HEK293 (cell line): ENCODE measurements around the gene BACH2.

Source experiments
- HOXC10 ChIP-seq: sonication (generic); formaldehyde crosslinking; IDR thresholded peaks from 2 replicates; pipeline ENCODE4 v1.8.1; 2023; ENCODE audit warnings: mild to moderate bottlenecking, missing genetic modification reagents
- HOXD13 ChIP-seq: sonication (generic); formaldehyde crosslinking; IDR thresholded peaks from 2 replicates; pipeline ENCODE4 v1.8.0; 2022; ENCODE audit warnings: missing genetic modification reagents, borderline replicate concordance
- KLF10 ChIP-seq: fragments of 450-650 bp; IDR thresholded peaks from 2 replicates; pipeline ENCODE4 v1.5.1; 2018; ENCODE audit warnings: missing biosample characterization, mild to moderate bottlenecking, missing genetic modification characterization
- SCRT2 ChIP-seq: fragments of 450-650 bp; formaldehyde crosslinking; IDR thresholded peaks from 2 replicates; pipeline ENCODE4 v1.5.1; 2016; ENCODE audit warnings: missing biosample characterization, missing genetic modification characterization
- SP3 ChIP-seq: fragments of 450-650 bp; formaldehyde crosslinking; IDR thresholded peaks from 2 replicates; pipeline ENCODE4 v1.5.1; 2016; ENCODE audit warnings: missing biosample characterization, missing genetic modification characterization
- TRIM28 ChIP-seq: IDR thresholded peaks from 2 replicates; pipeline ENCODE4 v1.6.1; 2011; ENCODE audit warnings: low read length, control low read depth, borderline replicate concordance
- ZBTB1 ChIP-seq: fragments of 450-650 bp; formaldehyde crosslinking; IDR thresholded peaks from 2 replicates; pipeline ENCODE4 v1.5.1; 2016; ENCODE audit warnings: missing biosample characterization, missing genetic modification characterization
- ZBTB48 ChIP-seq: fragments of 450-650 bp; formaldehyde crosslinking; IDR thresholded peaks from 2 replicates; pipeline ENCODE4 v1.5.1; 2016; ENCODE audit warnings: missing biosample characterization, missing genetic modification characterization
- ZNF16 ChIP-seq: fragments of 450-650 bp; formaldehyde crosslinking; IDR thresholded peaks from 2 replicates; pipeline ENCODE4 v1.5.1; 2016; ENCODE audit warnings: low read depth, missing biosample characterization, missing genetic modification characterization
- ZNF175 ChIP-seq: fragments of 450-650 bp; formaldehyde crosslinking; IDR thresholded peaks from 2 replicates; pipeline ENCODE4 v1.5.1; 2016; ENCODE audit warnings: missing biosample characterization, missing genetic modification characterization
- ZNF19 ChIP-seq: fragments of 450-650 bp; formaldehyde crosslinking; IDR thresholded peaks from 2 replicates; pipeline ENCODE4; 2016; ENCODE audit warnings: missing biosample characterization, missing genetic modification characterization, low read depth
- ZNF23 ChIP-seq: fragments of 450-650 bp; formaldehyde crosslinking; IDR thresholded peaks from 2 replicates; pipeline ENCODE4 v1.5.1; 2016; ENCODE audit warnings: missing biosample characterization, missing genetic modification characterization, borderline replicate concordance
- ZNF24 ChIP-seq: fragments of 450-650 bp; formaldehyde crosslinking; IDR thresholded peaks from 2 replicates; pipeline ENCODE4 v1.5.1; 2016; ENCODE audit warnings: missing biosample characterization, missing genetic modification characterization
- ZNF37A ChIP-seq: fragments of 450-650 bp; IDR thresholded peaks from 2 replicates; pipeline ENCODE4 v1.5.1; 2018; ENCODE audit warnings: missing biosample characterization, missing genetic modification characterization
- ZNF391 ChIP-seq: fragments of 450-650 bp; formaldehyde crosslinking; IDR thresholded peaks from 2 replicates; pipeline ENCODE4 v1.5.1; 2016; ENCODE audit warnings: low read depth, missing biosample characterization, missing genetic modification characterization, borderline replicate concordance
- ZNF416 ChIP-seq: fragments of 450-650 bp; formaldehyde crosslinking; IDR thresholded peaks from 2 replicates; pipeline ENCODE4 v1.5.1; 2016; ENCODE audit warnings: missing biosample characterization, missing genetic modification characterization
- ZNF513 ChIP-seq: fragments of 450-650 bp; IDR thresholded peaks from 2 replicates; pipeline ENCODE4 v1.5.1; 2018; ENCODE audit warnings: missing biosample characterization, missing genetic modification characterization
- ZNF521 ChIP-seq: fragments of 450-650 bp; formaldehyde crosslinking; IDR thresholded peaks from 2 replicates; pipeline ENCODE4 v1.5.1; 2017; ENCODE audit warnings: missing biosample characterization, mild to moderate bottlenecking, missing genetic modification characterization
- ZNF530 ChIP-seq: fragments of 450-650 bp; formaldehyde crosslinking; IDR thresholded peaks from 2 replicates; pipeline ENCODE4 v1.5.1; 2016; ENCODE audit warnings: low read depth, missing biosample characterization, missing genetic modification characterization
- ZNF561 ChIP-seq: fragments of 450-650 bp; IDR thresholded peaks from 2 replicates; pipeline ENCODE4 v1.5.1; 2018; ENCODE audit warnings: missing biosample characterization, missing genetic modification characterization, borderline replicate concordance
- ZNF624 ChIP-seq: fragments of 450-650 bp; formaldehyde crosslinking; IDR thresholded peaks from 2 replicates; pipeline ENCODE4 v1.5.1; 2017; ENCODE audit warnings: missing biosample characterization, missing genetic modification characterization
- ZNF660 ChIP-seq: fragments of 450-650 bp; IDR thresholded peaks from 2 replicates; pipeline ENCODE4 v1.5.1; 2018; ENCODE audit warnings: missing biosample characterization, mild to moderate bottlenecking, missing genetic modification characterization
- ZNF692 ChIP-seq: fragments of 450-650 bp; formaldehyde crosslinking; IDR thresholded peaks from 2 replicates; pipeline ENCODE4 v1.5.1; 2016; ENCODE audit warnings: missing biosample characterization, missing genetic modification characterization
- ZNF707 ChIP-seq: fragments of 450-650 bp; formaldehyde crosslinking; IDR thresholded peaks from 2 replicates; pipeline ENCODE4 v1.5.1; 2016; ENCODE audit warnings: missing biosample characterization, missing genetic modification characterization
- ZNF777 ChIP-seq: fragments of 450-650 bp; formaldehyde crosslinking; IDR thresholded peaks from 2 replicates; pipeline ENCODE4 v1.5.1; 2017; ENCODE audit warnings: missing biosample characterization, missing genetic modification characterization, borderline replicate concordance
- ZNF792 ChIP-seq: fragments of 450-650 bp; formaldehyde crosslinking; IDR thresholded peaks from 2 replicates; pipeline ENCODE4 v1.5.1; 2016; ENCODE audit warnings: missing biosample characterization, missing genetic modification characterization
- ZNF830 ChIP-seq: fragments of 450-650 bp; IDR thresholded peaks from 2 replicates; pipeline ENCODE4 v1.5.0; 2018; ENCODE audit warnings: missing biosample characterization, missing genetic modification characterization, low read depth, mild to moderate bottlenecking, moderate library complexity
- ZNF837 ChIP-seq: fragments of 450-650 bp; formaldehyde crosslinking; IDR thresholded peaks from 2 replicates; pipeline ENCODE4 v1.5.1; 2016; ENCODE audit warnings: missing biosample characterization, missing genetic modification characterization
- TF ChIP-seq, protein P1 (sequence below): fragments of 450-650 bp; formaldehyde crosslinking; IDR thresholded peaks from 2 replicates; pipeline ENCODE4 v1.5.1; 2017; ENCODE audit warnings: missing biosample characterization, missing genetic modification characterization
- TF ChIP-seq, protein P2 (sequence below): IDR thresholded peaks from 2 replicates; pipeline ENCODE4 v1.6.1; 2011; ENCODE audit warnings: mild to moderate bottlenecking, low read depth, low read length, borderline replicate concordance
- TF ChIP-seq, protein P3 (sequence below): fragments of 450-650 bp; formaldehyde crosslinking; IDR thresholded peaks from 2 replicates; pipeline ENCODE4 v1.5.1; 2016; ENCODE audit warnings: missing biosample characterization, missing genetic modification characterization

Gene BACH2

GRCh38 chr6:90088009-90088408, 208.6 kb downstream of the BACH2 start (continued):
- TF ChIP-seq ZNF692 (tag by site-specific recombination) (no peak; the same call in 1 of the 2 replicates), SP3 (tag by site-specific recombination) (no peak), ZNF624 (tag by site-specific recombination) (no peak), ZNF660 (tag by site-specific recombination) (peak; percentile 62; the same call in 1 of the 2 replicates), HOXD13 (CRISPR knock-in tag) (no peak), ZNF19 (tag by site-specific recombination) (no peak), ZNF175 (tag by site-specific recombination) (no peak), ZNF792 (tag by site-specific recombination) (no peak), ZNF23 (tag by site-specific recombination) (no peak), ZBTB48 (peak; percentile 37; the same call in 1 of the 2 replicates), ZBTB1 (tag by site-specific recombination) (no peak), SCRT2 (peak; percentile 73), ZNF16 (tag by site-specific recombination) (no peak), ZNF830 (tag by site-specific recombination) (no peak), HOXC10 (CRISPR knock-in tag) (no peak), ZNF777 (tag by site-specific recombination) (no peak), ZNF837 (no peak), ZNF416 (no peak), ZNF707 (tag by site-specific recombination) (no peak), ZNF37A (tag by site-specific recombination) (no peak), ZNF530 (tag by site-specific recombination) (no peak), TRIM28 (peak; percentile 40; the same call in 1 of the 2 replicates), ZNF24 (tag by site-specific recombination) (no peak), ZNF561 (tag by site-specific recombination) (no peak), ZNF391 (no peak), KLF10 (tag by site-specific recombination) (no peak), ZNF513 (tag by site-specific recombination) (no peak), ZNF521 (tag by site-specific recombination) (no peak)
- TF ChIP-seq, protein P1, sequence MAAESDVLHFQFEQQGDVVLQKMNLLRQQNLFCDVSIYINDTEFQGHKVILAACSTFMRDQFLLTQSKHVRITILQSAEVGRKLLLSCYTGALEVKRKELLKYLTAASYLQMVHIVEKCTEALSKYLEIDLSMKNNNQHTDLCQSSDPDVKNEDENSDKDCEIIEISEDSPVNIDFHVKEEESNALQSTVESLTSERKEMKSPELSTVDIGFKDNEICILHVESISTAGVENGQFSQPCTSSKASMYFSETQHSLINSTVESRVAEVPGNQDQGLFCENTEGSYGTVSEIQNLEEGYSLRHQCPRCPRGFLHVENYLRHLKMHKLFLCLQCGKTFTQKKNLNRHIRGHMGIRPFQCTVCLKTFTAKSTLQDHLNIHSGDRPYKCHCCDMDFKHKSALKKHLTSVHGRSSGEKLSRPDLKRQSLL (tag by site-specific recombination), result no peak
- TF ChIP-seq, protein P2, sequence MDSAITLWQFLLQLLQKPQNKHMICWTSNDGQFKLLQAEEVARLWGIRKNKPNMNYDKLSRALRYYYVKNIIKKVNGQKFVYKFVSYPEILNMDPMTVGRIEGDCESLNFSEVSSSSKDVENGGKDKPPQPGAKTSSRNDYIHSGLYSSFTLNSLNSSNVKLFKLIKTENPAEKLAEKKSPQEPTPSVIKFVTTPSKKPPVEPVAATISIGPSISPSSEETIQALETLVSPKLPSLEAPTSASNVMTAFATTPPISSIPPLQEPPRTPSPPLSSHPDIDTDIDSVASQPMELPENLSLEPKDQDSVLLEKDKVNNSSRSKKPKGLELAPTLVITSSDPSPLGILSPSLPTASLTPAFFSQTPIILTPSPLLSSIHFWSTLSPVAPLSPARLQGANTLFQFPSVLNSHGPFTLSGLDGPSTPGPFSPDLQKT, result no peak
- TF ChIP-seq, protein P3, sequence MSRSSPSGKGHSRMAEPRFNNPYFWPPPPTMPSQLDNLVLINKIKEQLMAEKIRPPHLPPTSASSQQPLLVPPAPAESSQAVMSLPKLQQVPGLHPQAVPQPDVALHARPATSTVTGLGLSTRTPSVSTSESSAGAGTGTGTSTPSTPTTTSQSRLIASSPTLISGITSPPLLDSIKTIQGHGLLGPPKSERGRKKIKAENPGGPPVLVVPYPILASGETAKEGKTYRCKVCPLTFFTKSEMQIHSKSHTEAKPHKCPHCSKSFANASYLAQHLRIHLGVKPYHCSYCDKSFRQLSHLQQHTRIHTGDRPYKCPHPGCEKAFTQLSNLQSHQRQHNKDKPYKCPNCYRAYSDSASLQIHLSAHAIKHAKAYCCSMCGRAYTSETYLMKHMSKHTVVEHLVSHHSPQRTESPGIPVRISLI (tag by site-specific recombination), result peak; percentile 72; the same call in 1 of the 2 replicates
